ENCODE measurements around the gene SLC49A3.

- TF ChIP-seq CTCF (IDR thresholded peaks at IDR 0.05) (no peak), POLR2A (IDR thresholded peaks at IDR 0.05) (no peak), POLR2AphosphoS5 (IDR thresholded peaks at IDR 0.05) (no peak)
These were observed 772 bp upstream of the SLC49A3 start for GRCh38 chr4:689723-690122.
